Panc1 (cell line): ENCODE results near the gene PPFIA4. TPM values are rescaled to one million over a fixed set of nuclear protein-coding genes. Genes with fewer than 3 reads are reported as not detected.

ENCODE experiments used
- ATAC-seq: fragments of 200-7000 bp; cut with Tn5 transposase; 2 replicates; pipeline ENCODE4 v1.9.1; 2020; ENCODE audit warnings: mild to moderate bottlenecking, moderate library complexity
- BruUV-seq: library from RNA; stranded (reverse); fragments of 400-500 nt; replicated peaks from 2 replicates; lab custom pipeline; 2021; lab: Mats Ljungman, UMichigan
- CTCF ChIA-PET: fragments of 300-600 bp; sonication (Branson Sonifier 250); formaldehyde crosslinking; loops from one replicate; lab custom pipeline; 2022; ENCODE audit warnings: antibody characterized with exemption; lab: Charles Lee
- POLR2A ChIA-PET: fragments of 300-600 bp; sonication (Branson Sonifier 250); formaldehyde crosslinking; loops from one replicate; lab custom pipeline; 2022; ENCODE audit warnings: antibody characterized with exemption; lab: Charles Lee
- DNase-seq: peaks from one replicate; pipeline ENCODE4 v3.0.0-alpha.2; 2010; ENCODE audit warnings: low read depth, low spot score
- H3K27ac ChIP-seq: 2 replicates; pipeline ENCODE4 v1.5.1; 2011; ENCODE audit warnings: mild to moderate bottlenecking, low read length, inconsistent platforms
- H3K27me3 ChIP-seq: fragments of 200-500 bp; sonication (Bioruptor generic); 2 replicates; pipeline ENCODE4 v1.6.0; 2014; ENCODE audit warnings: low read length, inconsistent platforms; ENCODE audit not compliant: control insufficient read depth, insufficient read depth
- H3K36me3 ChIP-seq: fragments of 200-500 bp; sonication (Bioruptor generic); 2 replicates; pipeline ENCODE4 v1.5.1; 2014; ENCODE audit warnings: inconsistent platforms, mild to moderate bottlenecking, low read length, moderate library complexity; ENCODE audit not compliant: control insufficient read depth, insufficient read depth
- H3K4me1 ChIP-seq: 2 replicates; pipeline ENCODE4 v1.5.1; 2011; ENCODE audit warnings: inconsistent platforms, mild to moderate bottlenecking, low read length, moderate library complexity; ENCODE audit not compliant: control insufficient read depth, insufficient read depth
- H3K4me3 ChIP-seq, 2 experiments: 2 replicates each; pipeline ENCODE4 v1.5.1; 2011 to 2012; ENCODE audit warnings: low read depth in 2 of 2, low read length in 2 of 2, mild to moderate bottlenecking in 2 of 2, inconsistent platforms in 1 of 2, moderate library complexity in 1 of 2
- H3K9me3 ChIP-seq: fragments of 200-500 bp; sonication (Bioruptor generic); 2 replicates; pipeline ENCODE4 v1.5.1; 2014; ENCODE audit warnings: low read depth, mild to moderate bottlenecking, inconsistent platforms, low read length, moderate library complexity; ENCODE audit not compliant: control insufficient read depth, insufficient read depth
- POLR2AphosphoS5 ChIP-seq: IDR thresholded peaks from 2 replicates; pipeline ENCODE4 v1.6.1; 2012; ENCODE audit warnings: mild to moderate bottlenecking, low read depth, low read length, moderate library complexity
- REST ChIP-seq, 2 experiments: IDR thresholded peaks; 2 replicates each; pipeline ENCODE4 v1.6.1; 2011 to 2012; ENCODE audit warnings: low read depth in 2 of 2, control low read depth in 1 of 2, low read length in 1 of 2, mild to moderate bottlenecking in 1 of 2, moderate library complexity in 1 of 2; ENCODE audit not compliant: insufficient read depth in 1 of 2
- SIN3A ChIP-seq: IDR thresholded peaks from 2 replicates; pipeline ENCODE4 v1.6.1; 2012; ENCODE audit warnings: low read depth, mild to moderate bottlenecking, low read length, moderate library complexity, borderline replicate concordance; ENCODE audit not compliant: insufficient read depth
- TCF7L2 ChIP-seq: IDR thresholded peaks from 2 replicates; pipeline ENCODE4 v1.6.1; 2011; ENCODE audit warnings: mild to moderate bottlenecking, low read depth, low read length, inconsistent platforms
- in situ Hi-C: cut with HindIII; loops from 2 replicates; pipeline ENCODE4 v1.10.0; 2016; ENCODE audit warnings: low sequenced_read_pairs, low pct_unique_long_range_greater_than_20kb
- intact Hi-C: fragments of 100-400 bp; cut with micrococcal nuclease; formaldehyde crosslinking; loops from one replicate; pipeline ENCODE4 v1.10.0; 2022; ENCODE audit not compliant: unreplicated experiment
- total RNA-seq: library from RNA; stranded (reverse); gene quantifications from one replicate; pipeline ENCODE4 v1.2.1, GENCODE V29; 2021; ENCODE audit not compliant: unreplicated experiment
- TF ChIP-seq, protein P1 (sequence below): fragments of 450-650 bp; IDR thresholded peaks from 2 replicates; pipeline ENCODE4 v1.5.1; 2017; ENCODE audit warnings: mild to moderate bottlenecking

Gene PPFIA4
- total RNA-seq, 1 experiment from 2014 or later: 1.9 TPM

DNA sequence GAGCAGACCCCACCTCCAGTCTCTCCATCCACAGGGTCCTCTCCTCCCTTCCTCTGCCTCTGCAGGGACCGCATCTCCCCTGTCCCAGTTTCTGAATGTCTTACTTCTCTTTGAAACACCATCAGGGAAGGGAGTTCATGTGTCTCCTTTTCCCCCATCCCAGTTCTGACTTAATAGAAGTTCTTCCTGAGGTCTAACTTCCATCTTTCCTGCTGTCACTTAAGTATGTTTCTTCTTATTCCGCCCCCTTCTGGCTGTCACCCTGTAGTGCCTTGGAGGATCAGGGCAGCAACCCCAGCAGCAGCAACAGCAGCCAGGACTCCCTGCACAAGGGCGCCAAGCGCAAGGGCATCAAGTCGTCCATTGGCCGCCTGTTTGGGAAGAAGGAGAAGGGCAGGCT is 30.2 kb downstream of the PPFIA4 start:
- ChIA-PET POLR2A (no interaction called here), CTCF (no interaction called here)
- intact Hi-C loops: no loop called here
- Histone ChIP-seq H3K27ac (no peak overlapping the region), H3K36me3 (no peaks in the 10 kb centered on the region), H3K4me1 (no peaks in the 10 kb centered on the region), H3K4me3 (no peak overlapping the region), H3K27me3 (no peaks in the 10 kb centered on the region), H3K9me3 (no peaks in the 10 kb centered on the region)
- in situ Hi-C loops: no loop called here
- ATAC-seq: no peak
- no TSS peak for BruUV-seq
- DNase-seq: no peak
- TF ChIP-seq REST (IDR thresholded peaks at IDR 0.05; ENCODE audit: insufficient read depth in 1 of 2, low read depth in 2 of 2, low read length in 1 of 2) (no peak), TCF7L2 (no peak)

DNA sequence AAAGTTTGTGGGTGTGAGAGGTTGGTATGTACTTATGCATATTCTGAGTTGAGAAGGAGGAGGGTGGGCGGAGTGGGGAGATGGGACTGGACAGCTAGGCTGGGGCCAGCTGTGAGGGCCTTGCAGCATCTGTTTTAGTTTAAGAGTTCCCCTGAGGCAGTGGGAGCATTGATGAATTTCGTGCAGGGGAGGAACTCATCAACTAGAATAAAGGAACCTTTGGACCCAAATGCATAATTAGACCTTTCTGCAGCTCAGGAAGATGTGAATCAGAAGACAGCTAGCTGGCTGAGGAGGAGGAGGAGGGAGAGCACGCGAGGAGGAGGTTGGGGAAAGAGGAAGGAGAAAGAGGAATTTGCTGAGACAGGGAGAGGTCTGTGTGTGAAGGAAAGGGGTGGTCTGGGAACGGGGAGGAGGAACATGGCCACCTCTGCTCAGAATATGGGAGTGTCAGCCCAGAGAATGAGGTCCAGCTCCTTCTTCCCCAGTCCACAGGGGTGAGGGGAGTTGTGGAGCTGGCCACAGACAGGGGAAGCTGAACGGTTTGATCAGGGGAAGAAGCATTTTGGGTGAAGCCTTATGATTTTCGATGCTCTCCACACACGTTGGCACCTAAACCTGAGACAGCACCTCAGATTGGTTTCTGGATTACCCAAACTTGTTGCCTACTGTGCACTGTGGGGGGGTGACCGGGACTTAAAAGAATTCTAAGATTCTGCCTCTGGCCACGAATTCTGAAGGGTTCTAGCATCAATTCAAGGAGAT is 31.8 kb downstream of the PPFIA4 start:
- H3K27ac ChIP-seq: no peak overlapping the region
- intact Hi-C loops: no loop called here
- ChIA-PET POLR2A (no interaction called here), CTCF (interaction anchor here (0.6 to 1.7 kb wide), 2 partner anchors 18 to 60 kb away, joined by 4 to 5 read pairs; no protein-coding TSS in a partner anchor)
- H3K4me3 ChIP-seq: no peak overlapping the region
- H3K9me3 ChIP-seq: no peaks in the 10 kb centered on the region
- no peaks in the 10 kb centered on the region for H3K36me3 ChIP-seq
- no peaks in the 10 kb centered on the region for H3K27me3 ChIP-seq
- TF ChIP-seq REST (IDR thresholded peaks at IDR 0.05; ENCODE audit: insufficient read depth in 1 of 2, low read depth in 2 of 2, low read length in 1 of 2): no peak
- no peak for TF ChIP-seq POLR2AphosphoS5
- TF ChIP-seq TCF7L2: no peak
- TF ChIP-seq, protein P1, sequence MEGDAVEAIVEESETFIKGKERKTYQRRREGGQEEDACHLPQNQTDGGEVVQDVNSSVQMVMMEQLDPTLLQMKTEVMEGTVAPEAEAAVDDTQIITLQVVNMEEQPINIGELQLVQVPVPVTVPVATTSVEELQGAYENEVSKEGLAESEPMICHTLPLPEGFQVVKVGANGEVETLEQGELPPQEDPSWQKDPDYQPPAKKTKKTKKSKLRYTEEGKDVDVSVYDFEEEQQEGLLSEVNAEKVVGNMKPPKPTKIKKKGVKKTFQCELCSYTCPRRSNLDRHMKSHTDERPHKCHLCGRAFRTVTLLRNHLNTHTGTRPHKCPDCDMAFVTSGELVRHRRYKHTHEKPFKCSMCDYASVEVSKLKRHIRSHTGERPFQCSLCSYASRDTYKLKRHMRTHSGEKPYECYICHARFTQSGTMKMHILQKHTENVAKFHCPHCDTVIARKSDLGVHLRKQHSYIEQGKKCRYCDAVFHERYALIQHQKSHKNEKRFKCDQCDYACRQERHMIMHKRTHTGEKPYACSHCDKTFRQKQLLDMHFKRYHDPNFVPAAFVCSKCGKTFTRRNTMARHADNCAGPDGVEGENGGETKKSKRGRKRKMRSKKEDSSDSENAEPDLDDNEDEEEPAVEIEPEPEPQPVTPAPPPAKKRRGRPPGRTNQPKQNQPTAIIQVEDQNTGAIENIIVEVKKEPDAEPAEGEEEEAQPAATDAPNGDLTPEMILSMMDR: no peak
- no peak for TF ChIP-seq SIN3A
- ATAC-seq (no peak), DNase-seq (no peak)
- no peaks in the 10 kb centered on the region for H3K4me1 ChIP-seq
- in situ Hi-C loops: no loop called here
- BruUV-seq: no TSS peak
